Measurements from ENCODE around the gene DPYSL5.

Gene DPYSL5

DNA sequence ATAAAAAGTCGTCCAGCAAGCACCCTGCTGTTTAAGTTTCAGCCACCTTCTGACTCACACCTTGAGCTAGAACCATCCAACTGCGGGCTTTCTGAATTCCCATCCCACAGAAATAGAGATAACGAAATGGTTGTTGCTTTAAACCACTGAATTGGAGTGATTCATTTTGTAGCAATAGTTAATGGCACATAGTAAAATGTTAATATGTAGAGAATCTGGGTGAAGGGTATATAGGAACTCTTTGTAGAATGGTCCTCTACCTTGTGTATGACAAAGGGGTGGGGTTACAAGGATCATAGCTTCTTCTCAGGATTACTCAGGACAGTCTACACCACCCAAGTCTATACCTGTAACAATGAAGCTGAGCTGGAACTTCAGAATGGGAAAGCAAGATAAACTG lies 120.1 kb downstream of the DPYSL5 start:
- DNase-seq (ENCODE audit: low spot score) = no peak

DNA sequence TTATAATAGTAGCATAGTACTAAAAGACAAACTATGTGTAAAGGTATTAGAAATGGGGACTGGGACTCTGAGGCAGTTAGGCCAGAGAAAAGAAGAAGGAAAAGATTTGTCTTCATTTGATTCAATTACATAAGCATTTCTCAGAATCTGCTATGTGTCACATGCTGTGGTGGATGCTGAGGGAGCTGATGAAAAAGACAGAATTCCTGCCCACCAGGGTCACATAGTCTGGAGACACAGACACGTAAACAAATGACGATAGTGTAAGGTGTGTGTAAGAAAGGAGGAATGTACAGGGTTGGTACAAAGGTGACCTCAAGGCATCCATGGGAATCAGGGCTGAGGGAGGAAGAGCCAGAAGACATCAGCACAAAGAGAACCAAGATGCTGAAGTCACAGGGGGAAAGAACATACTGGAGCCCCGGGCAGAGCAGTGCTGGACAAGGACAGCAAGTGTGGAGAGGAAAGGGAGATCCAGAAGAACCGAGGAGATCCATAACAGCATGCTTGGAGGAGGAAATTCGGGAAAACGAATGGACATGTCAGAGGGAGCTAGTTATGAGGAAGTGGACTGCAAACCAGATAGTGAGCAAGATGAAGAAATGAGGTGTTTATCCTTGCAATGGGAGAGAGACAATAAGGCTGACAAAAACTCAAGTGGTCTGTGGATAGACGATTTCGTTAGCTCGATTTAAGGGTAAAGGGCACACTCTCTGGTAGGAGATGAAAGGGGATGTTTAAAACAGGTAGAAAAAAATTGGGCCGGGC lies 121.3 kb downstream of the DPYSL5 start:
- no peak for DNase-seq (ENCODE audit: low spot score)

DNA sequence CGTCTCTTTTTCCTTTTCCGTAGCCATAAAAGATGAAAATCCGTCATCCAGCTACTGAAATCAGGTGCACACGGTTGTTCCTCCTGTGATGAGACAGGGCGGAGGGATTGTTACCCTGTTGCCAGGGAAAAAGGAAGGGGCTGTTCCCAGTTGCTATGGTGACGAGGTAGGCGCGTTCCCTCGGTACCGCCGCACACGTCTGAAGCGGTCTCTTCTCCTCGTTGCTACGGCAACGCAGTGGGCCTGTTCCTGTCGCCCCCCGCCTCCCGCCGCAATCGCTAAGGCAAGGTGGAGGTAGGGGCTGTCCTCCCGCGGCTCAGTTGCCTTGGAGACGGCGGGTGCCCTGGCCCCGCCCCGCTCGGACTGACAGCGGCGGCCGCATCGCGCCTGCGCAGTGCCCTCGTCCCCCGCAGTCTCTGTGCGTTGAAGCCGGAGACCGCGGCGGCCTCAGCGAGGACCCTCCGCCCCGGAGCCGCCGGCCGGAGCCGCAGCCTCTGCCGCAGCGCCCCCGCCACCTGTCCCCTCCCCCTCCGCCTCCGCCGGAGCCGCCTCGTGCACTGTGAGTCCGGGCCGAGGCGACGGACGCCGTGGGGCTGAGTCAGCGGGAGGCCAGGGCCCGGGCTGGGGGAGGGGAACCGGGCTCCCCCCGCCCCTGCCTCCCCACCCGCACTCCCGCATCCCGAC lies 122.5 kb downstream of the DPYSL5 start, which contains the start of gene MAPRE3:
MAPRE3 (plus strand) TSS at position 394 of the 684 bp plus-strand sequence. CDS start 51,582 bp downstream, outside the sequence.
- peak; percentile 98 for DNase-seq (ENCODE audit: low spot score)

DNA sequence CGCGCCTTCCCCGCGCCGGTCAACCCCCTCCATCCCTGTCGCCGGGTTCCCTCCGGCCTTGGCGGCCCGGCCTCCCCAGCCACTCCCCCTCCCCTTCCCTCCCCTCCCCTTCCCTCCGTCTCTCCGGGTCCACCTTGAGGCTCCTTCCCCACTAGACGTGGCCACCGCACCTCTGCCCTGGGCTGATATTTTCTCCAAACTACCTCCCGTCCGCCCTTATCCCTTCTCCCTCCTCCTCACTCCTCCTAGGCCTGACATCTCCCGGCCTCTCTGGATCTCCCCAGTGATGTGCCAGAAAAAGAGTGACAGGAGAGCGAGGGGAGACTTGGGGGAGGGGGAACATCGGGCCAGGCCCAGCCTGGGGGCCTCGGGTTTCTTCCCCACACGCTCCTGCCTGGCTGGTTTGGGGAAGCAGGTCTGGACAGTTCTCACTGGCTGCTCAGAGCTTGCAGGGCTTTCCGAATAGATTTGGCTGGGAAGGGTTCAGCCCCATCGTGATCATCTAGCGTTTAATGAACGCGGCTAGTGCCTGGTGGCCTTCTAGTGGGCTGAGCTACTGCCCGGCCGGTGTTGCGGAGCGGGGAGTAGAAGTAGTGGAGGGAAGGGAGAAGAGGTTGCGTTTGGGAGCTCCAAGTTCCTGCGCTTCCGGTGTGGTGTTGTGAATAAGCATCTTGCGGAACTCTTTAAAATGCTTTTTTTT lies 123.1 kb downstream of the DPYSL5 start:
- no peak for DNase-seq (ENCODE audit: low spot score)

DNA sequence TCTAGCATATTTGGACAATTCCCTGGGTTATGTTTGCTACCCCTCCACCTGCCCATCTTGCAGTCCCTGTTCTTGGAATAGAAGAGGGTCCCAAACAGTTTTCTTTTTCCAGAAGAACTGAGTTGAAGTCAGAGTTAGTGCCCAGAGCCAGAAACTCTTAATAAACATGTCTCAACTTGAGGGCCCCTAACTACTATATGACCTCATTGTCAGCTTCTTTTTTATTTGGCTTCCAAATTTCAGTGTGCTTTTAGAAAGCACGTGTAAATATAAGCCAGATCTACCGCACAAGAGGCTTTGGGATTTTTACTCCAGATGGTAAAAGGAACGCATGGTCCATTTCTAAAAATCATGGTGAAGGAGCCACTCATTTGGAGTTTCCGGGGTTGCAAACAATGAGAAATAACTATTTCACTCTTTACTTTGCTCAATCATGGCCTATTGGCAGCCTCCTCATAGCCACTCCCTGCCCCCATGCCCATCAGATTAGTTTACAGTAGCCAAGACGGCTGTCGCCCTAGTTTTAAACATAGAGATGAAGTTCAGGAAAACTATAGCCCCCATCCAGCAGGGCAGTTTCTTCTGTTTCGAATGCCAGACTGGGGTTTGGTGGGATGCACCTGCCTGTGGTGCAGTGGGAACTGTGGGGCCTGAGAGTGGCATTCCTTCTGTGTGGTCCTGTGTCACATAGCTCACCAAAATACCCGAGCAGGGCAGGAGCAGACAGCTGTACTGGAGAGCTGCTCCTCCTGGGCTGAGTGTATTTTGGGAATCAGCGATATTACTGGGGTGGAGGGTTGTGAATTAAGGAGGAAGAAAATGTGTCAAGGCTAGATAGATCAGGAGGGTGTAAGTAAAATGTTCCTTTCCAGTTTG lies 124.2 kb downstream of the DPYSL5 start:
- no peak for DNase-seq (ENCODE audit: low spot score)

DNA sequence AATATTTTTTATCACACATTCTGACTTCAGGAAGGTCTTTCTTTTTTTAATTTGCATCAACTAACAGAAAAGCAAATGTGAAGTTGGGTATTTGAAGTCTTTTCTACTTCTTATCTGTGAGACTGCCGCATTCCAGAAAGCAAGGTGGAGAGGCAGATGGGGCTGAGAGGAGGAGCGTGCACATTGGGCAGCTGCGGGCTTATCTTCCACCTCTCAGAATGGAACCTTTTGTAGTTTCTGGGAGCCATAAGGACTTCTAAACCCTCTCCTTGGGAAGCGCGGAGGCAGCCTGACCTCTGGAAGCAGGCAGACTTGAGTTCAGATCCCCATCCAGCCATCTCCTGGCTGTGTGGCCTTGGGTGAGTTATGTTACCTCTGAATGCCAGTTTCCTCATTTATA lies 126.4 kb downstream of the DPYSL5 start:
- DNase-seq (ENCODE audit: low spot score) = no peak

DNA sequence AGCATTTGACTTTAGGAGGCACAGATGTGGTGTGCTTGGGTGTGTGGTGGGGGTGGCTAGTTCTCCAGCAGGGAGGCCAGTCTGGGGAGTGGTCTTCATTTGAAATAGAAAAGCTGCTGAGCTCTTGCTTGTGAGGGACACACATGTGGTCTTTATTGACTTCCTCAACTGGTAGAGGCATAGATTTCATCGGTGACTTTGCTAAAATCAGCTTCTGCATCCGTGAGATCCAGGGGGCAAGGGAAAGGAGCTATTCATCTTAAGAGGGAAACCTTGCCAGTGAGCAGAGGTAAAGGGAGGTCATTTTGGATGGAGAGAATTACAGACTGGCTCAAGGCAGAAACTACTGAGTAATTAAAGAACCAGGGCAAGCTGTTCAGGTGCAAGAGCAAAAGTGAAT lies 127.2 kb downstream of the DPYSL5 start:
- DNase-seq (ENCODE audit: low spot score) = no peak

DNA sequence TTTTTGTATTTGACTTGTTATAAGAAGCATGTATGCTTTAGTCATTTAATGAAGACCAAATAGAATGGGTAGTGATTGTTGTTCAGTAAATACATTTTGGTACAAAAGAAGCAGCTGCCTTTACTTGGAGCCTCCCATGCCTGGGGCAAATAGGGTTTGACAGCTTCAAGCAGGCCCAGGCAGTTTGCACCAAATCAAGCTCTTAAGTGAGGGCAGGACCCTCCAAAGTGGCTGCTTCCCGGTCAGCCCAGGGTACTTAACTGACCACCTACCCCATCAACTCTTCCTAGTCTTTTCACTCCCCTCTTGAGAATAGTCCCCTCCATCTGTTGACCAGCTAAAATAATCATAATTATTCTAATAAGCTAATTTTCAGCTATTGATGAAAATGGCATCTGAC lies 127.7 kb downstream of the DPYSL5 start:
- DNase-seq (ENCODE audit: low spot score) = no peak

DNA sequence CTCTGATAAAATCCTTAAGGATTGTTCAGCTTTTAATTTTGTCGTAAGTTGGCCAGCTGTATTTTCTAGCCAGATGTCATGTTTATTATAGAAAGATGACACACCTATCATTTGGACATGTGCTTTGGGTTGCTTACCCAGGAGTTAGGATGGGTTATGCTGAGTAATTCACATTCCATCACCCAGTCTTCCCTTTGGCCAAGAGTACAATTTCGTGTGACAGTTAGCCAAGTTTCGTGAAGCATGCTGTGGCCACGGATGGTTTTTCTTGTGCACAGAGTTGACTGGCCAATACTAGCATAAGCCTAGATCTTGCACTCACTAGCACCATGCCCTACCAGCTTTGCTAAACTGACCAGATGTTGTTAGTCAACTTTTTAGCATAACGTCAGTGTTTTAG lies 128.3 kb downstream of the DPYSL5 start:
- DNase-seq (ENCODE audit: low spot score) = no peak

DNA sequence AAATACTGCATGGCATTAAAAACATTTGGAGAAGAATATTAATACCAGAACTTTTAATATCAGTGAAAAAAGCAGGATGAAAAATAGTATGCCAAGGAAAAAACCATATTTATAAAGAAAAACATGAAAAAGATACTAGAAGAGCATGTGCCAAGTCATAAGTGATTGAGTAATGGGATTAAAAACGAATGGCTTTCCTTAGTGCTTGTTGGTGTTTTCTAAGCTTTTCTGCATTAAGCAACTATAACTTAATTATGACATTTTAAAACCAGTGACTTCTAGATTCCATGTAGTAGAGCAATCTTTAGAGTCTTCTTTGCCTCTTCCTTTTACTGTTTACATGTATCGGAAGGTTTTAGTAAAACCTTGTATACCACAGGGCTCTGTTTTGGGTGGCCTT lies 129.1 kb downstream of the DPYSL5 start:
- DNase-seq (ENCODE audit: low spot score) = no peak

DNA sequence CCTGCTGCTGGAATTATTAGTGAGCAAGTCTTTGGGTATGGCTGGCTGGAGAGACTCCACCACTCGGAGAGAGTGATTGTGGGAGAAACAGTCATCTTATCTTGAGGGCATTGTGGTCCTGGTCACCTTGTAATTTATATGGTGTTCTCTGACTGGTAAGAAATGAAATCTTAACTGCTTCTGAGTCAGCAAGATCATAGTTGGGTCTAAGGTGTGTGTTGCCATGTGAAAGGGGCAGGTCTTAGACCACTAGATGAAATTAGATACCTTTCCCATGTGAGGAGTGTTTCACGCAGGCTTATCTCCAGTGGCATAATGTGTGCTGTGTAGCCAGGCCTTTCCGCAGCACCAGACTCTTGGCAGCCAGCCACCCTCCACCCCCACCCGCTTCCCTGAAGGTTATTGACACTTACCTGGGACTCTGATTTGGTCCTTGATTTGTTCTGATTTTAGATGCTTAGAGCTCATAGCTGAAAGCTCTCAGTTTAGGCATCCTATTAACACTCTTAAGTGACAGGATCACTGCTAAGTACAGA lies 130.2 kb downstream of the DPYSL5 start:
- DNase-seq (ENCODE audit: low spot score) = no peak

DNA sequence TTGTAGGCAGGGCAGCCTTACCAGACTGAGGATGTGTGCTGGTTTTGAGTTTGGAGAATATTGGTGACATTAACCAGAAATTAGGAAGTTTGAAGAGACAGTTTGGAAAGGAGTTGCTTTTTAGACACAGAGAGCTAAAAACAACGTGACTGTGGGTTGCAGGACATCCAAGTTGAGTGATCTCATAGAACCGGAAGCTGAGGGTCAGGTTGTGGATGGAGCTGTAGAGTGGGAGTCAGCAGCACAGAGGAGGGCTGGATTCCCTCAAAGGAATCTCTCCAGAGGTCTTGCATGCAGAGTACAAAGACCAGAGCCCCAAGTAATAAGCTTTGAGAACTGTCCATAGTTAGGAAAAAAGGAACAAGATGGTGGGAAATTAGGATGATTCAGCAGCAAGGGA lies 131.8 kb downstream of the DPYSL5 start:
- no peak for DNase-seq (ENCODE audit: low spot score)

DNA sequence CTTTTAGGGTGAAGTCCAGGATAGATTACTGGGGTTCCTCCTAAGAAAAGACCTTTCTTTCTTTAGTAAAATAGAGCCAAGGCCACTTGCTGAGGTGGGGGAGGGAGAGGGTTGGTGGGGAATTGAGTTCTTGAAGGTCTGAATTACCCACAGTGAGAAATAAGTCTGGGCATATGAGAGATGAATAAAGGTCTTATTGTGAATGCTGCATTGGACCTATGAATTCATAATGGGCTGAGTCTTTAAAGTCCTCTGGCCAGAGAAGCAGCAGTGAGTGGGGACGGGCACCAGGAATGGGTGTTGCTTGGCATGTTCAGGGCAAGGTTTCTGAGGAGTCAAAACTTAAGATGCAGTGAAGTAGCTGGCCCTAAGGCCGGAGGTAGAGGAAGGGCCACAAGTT lies 133.0 kb downstream of the DPYSL5 start:
- no peak for DNase-seq (ENCODE audit: low spot score)

DNA sequence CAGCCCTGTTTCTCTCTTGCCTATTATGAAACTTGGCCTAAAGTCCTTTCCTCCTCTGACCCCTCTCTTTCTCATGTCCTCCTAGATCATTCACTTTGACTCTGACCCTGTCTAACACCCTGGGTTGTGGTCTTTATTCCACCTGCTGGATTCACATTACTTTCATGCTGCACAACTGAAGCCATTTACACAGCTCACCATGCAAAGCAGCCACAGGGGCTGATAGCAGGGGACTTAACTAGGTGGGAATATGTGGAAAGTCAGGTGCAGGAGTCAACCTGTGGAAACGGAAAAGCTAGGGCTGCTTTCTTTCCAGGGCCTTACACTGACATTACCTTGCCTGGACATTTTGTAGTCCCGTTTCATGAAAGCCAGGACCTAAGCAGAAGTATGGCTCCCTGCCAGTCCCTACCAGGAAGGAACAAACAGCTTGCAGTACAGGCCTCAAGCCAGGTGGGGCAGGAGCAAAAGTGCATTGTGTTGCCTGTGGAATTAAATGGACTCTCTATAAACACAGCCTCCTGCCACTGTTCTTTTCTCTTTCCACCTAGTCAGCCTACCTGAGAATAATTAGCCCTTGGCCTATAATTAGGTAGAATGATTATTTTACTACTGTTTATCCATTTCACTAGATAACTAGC lies 134.3 kb downstream of the DPYSL5 start:
- peak; percentile 72 for DNase-seq (ENCODE audit: low spot score)

DNA sequence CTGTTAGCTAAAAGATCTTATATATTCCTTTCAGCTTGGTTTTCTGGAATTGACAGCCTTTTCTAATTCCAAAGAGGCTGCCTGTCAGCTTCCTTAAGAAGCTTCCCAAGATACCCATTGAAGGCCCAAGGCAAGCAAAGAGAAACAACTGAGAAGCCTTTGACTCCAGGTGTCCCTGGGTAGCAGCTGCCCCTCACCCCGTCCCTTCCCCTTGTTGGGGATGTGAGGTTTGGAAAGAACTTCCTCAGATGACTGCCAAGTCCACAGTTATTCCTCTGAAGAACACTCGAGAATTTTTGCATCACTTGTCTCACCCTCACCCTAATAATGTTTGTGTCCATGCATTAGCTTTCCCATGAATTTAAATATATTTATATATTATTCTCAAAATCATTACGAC lies 135.8 kb downstream of the DPYSL5 start:
- DNase-seq (ENCODE audit: low spot score) = no peak

DNA sequence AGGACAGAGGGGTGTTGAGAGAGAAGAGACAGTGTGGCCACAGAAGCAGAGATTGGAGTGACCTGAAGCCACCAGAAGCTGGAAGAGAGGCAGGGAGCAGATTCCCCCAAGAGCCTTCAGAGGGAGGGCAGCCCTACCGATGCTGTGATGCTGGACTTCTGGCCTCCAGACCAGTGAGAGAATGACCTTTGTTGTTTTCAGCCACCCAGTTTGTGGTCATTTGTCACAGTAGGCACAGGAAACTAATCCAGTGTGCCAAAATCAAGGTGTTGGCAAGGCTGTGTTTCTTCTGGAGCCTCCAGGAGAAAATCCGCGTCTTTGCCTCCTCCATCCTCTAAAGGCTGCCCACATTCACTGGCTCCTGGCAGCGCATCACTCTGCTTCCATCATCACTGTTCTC lies 137.9 kb downstream of the DPYSL5 start:
- no peak for DNase-seq (ENCODE audit: low spot score)

DNA sequence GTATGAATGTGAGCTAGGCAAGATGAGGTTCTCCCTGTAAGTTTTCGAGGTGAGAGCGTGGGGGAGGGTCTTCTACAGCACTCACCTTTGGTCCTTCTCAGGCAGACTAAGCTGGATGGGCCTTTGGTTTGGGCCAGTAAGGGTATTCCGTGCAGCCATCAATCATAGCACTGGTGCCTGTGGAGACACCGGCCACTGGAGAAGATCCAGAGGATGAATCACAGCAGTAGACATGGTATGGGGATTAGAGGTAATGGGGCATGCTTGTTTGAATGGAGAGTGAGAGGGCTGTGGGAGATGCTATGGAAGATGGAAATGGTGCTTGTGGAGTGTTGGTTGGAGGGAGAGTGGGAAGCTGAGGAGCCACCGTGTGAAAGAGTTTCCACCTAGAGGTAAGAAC lies 138.6 kb downstream of the DPYSL5 start:
- DNase-seq (ENCODE audit: low spot score) = no peak

DNA sequence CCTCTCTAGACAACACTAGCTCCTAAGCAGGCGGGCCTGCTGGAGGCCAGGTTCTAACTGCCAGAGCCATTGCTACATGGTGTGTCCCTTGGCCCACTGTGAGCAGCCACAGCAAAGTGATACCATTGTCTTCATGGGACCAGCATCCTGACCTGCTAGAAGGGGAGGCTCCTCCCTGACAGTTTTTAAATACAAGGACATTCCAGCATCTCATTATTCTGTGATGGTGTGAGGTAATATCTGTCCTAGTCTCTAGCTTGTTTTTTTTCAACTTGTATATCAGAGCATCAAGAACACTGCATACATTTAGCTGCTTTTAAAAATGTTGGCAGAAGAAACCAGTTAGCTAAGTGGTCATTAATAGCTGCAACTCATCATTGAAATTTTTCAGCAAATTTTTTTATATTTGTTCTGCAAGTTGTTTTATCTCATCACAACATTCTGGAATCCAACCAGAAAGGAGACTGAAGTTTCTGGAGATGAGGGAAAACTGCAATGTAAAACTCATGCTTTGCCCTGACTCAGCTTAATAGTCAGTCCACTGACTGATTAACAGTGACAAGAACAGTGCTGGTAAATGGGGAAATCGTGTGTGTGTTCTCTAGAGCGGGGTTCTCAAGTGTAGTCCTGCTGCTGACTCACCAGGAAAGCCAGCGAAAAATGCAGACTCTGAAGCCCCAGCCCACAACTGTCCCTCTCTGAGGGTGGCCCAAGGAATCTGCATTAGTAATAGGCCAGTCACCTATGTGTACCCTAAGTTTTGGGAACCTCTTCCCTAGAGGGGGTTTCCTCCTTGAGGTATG lies 140.3 kb downstream of the DPYSL5 start:
- no peak for DNase-seq (ENCODE audit: low spot score)

DNA sequence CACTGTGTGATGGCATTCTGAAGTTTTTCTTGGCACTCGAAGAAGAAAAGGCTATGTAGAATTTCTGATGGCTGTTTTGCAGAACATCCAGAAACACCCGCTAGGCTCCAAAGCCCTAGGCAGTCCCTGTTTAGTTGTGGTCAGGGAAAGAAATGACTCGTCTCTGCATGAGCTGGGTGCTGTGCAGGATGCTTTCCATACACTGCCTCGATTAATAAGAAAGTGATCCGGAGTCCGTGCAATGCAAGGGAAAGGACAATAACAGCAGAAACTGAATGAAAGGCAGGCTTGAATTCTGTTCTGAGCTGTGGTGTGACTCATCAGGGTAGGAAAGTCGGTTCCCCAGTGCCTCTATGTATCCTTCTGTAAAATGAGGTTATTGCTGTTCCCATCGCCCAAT lies 141.2 kb downstream of the DPYSL5 start:
- no peak for DNase-seq (ENCODE audit: low spot score)

DNA sequence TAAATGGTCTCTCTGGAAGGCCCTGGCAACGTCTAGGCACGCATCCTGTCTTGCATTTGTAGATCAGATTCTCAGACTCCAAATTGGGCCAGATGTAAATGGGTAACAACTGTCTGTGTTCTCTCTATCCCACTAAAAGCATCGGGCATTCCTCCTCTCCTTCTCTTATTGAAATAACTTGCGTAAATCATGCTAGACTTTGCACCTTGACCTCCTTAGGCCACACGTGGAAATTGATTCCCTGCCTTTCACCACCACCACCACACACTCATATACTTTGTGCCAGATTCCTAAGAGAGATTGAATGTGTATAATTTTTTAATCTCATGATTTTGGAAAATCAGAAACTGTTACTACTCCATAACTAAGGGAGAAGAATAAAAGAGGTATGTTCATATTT lies 143.8 kb downstream of the DPYSL5 start:
- no peak for DNase-seq (ENCODE audit: low spot score)

DNA sequence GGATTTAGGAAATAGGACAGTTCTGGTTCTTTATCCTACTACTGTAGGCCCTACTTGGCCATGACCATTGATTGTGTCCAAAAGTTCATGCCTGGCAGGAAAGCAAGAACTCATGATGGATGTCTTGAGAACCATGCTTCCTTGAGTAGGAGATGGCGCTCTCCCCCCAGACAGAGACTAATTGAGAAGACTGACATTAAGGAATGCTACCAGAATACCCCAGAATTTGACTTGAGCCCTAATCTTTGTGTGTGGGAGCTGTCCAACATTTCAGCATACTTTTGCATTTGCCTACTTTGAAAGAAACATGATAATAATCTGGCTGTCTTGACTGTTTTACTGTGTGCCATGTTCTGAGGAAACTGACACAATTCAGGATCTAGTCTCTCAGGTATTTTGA lies 145.8 kb downstream of the DPYSL5 start:
- no peak for DNase-seq (ENCODE audit: low spot score)
